Chondrocyte (in vitro differentiated cells): ENCODE measurements around the gene PDE9A. TPM values are rescaled to one million over a fixed set of nuclear protein-coding genes. Genes with fewer than 3 reads are reported as not detected.
"Not testable (repeated sequence)": the region's sequence is repeated elsewhere in the genome, so short reads cannot be mapped to it uniquely, and the experiment has no call there.

Source experiments
- DNase-seq: peaks from one replicate; pipeline ENCODE4 v3.0.0; 2021; ENCODE audit warnings: mixed read lengths, low spot score
- H3K27ac Mint-ChIP-seq: one replicate; pipeline ENCODE4 v1.8.0; 2021; ENCODE audit warnings: mild to moderate bottlenecking, moderate library complexity, mixed read lengths; ENCODE audit not compliant: unreplicated experiment
- H3K27me3 Mint-ChIP-seq: 2 replicates; pipeline ENCODE4 v1.8.0; 2021; ENCODE audit warnings: low read depth, mixed read lengths
- H3K36me3 Mint-ChIP-seq: 2 replicates; pipeline ENCODE4 v1.8.0; 2021; ENCODE audit warnings: low read depth, mixed read lengths
- H3K4me1 Mint-ChIP-seq: 2 replicates; pipeline ENCODE4 v1.8.0; 2021; ENCODE audit warnings: low read depth, mild to moderate bottlenecking, mixed read lengths
- H3K4me3 Mint-ChIP-seq: one replicate; pipeline ENCODE4 v1.8.0; 2021; ENCODE audit warnings: mild to moderate bottlenecking, moderate library complexity, mixed read lengths; ENCODE audit not compliant: unreplicated experiment
- H3K9me3 Mint-ChIP-seq: 2 replicates; pipeline ENCODE4 v1.8.0; 2021; ENCODE audit warnings: low read depth, mixed read lengths
- total RNA-seq: library from RNA; stranded (reverse); gene quantifications from 3 replicates; pipeline ENCODE4 v1.2.1, GENCODE V29; 2021
- TF ChIP-seq, protein P1 (sequence below): fragments of 200-600 bp; sonication (generic); IDR thresholded peaks from 2 replicates; pipeline ENCODE4 v1.5.0; 2021; ENCODE audit warnings: antibody characterized with exemption, mild to moderate bottlenecking, moderate library complexity

PDE9A gene
- total RNA-seq, 1 donor from 2014 or later = 0.60 TPM

DNA sequence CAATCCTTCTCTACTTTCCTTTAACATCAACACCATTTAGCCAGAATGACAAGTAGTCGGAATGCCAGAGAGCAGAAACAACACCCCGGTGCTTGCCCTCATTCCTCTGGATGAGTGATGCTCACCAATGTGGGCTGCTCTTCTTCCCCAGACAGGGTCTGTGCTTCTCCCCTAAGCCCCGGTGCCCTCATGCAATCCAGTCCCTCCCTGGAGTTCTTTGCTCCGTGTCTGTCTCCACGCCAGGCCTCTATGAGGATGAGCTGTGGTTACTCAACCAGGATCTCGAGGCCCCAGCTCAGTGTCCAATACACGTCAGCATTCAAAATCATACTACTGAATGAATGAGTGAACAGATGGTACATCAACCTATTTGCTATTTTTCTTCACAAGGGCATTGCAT is 29.7 kb upstream of the PDE9A start:
- TF ChIP-seq, protein P1, sequence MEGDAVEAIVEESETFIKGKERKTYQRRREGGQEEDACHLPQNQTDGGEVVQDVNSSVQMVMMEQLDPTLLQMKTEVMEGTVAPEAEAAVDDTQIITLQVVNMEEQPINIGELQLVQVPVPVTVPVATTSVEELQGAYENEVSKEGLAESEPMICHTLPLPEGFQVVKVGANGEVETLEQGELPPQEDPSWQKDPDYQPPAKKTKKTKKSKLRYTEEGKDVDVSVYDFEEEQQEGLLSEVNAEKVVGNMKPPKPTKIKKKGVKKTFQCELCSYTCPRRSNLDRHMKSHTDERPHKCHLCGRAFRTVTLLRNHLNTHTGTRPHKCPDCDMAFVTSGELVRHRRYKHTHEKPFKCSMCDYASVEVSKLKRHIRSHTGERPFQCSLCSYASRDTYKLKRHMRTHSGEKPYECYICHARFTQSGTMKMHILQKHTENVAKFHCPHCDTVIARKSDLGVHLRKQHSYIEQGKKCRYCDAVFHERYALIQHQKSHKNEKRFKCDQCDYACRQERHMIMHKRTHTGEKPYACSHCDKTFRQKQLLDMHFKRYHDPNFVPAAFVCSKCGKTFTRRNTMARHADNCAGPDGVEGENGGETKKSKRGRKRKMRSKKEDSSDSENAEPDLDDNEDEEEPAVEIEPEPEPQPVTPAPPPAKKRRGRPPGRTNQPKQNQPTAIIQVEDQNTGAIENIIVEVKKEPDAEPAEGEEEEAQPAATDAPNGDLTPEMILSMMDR = no peak

DNA sequence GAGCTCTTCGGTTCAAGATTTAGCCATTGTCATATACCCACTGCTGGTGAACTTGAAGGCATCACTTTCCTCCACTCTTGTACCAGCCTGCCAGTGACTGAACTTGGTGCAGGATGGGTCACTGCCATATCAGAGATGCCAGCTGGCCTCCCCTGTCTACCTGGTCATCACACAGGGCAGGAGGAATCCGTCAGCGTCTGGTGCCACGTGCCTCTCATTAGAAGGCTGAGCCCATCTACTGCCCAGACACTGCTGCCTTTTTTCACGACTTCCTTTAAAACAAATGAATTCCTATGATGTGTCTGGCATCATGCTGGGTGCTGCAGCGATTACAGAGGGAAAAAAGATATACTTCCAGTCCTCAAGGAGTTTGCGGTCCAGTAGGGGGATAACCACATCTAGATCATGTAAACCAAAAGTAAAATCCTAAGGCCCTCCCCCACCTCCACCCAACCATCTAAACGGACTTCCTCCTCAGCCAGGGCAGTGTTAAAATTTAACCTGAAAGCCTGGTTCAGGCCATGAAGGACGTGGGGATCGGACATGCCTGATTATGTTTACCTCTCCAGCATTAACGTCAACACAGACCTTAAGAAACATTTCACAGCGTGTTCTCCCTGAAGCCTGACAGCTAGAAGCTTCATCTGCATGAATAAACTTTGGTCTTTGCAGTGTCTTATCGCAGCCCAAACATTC is 29.2 kb upstream of the PDE9A start:
- TF ChIP-seq, protein P1 = no peak
- Mint-ChIP-seq H3K27ac (no peak overlapping the region), H3K9me3 (no peaks in the 10 kb centered on the region), H3K36me3 (no peaks in the 10 kb centered on the region), H3K4me3 (no peak overlapping the region), H3K27me3 (peaks cover 68% of the 10 kb centered on the region), H3K4me1 (no peaks in the 10 kb centered on the region)
- DNase-seq = no peak

More for the DNA sequence above, 29.7 kb upstream of the PDE9A start:
- Mint-ChIP-seq H3K36me3 (no peaks in the 10 kb centered on the region), H3K4me1 (no peaks in the 10 kb centered on the region), H3K4me3 (no peak overlapping the region), H3K27ac (no peak overlapping the region), H3K9me3 (no peaks in the 10 kb centered on the region), H3K27me3 (peaks cover 74% of the 10 kb centered on the region)
- no peak for DNase-seq

DNA sequence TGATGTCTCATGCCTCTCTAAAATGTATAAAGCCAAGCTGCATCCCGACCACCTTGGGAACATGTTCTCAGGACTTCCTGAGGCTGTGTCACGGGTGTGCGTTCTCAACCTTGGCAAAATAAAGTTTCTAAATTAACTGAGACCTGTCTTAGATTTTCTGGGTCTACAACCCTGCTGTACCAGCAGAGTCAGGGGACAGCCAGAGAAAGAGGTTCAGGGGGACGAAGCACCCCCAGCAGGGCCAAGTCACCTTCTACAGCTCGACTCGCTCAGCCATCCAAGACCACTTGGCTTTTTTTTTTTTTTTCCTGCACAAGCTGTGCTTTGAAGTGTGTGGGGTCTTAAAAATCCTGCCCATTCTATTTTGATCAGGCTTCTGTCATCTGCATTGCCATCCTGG is 28.5 kb upstream of the PDE9A start:
- H3K27me3 Mint-ChIP-seq = peaks cover 62% of the 10 kb centered on the region
- no peaks in the 10 kb centered on the region for H3K9me3 Mint-ChIP-seq
- TF ChIP-seq, protein P1 = no peak
- H3K27ac Mint-ChIP-seq = no peak overlapping the region
- no peak overlapping the region for H3K4me3 Mint-ChIP-seq
- H3K36me3 Mint-ChIP-seq = no peaks in the 10 kb centered on the region
- DNase-seq = no peak
- no peaks in the 10 kb centered on the region for H3K4me1 Mint-ChIP-seq

DNA sequence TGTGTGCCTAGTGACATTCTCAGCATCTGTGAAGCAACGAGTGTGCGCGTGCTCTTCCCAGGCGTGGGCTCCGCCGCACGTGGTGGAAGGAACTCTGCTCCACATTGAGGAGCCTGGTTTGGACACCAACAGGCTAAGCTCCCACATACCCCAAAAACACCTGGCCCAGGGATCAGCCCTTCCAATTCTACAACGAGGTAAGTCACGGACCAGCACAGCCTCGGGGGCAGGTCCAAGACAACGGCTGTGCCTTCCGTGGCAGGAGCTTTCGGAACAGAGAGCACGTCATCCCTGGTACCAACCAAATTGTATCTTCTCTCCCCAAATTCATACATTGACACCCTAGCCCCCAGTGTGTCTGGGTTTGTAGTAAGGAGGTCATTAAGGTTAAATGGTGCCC is 27.2 kb upstream of the PDE9A start:
- Mint-ChIP-seq H3K9me3 (no peaks in the 10 kb centered on the region), H3K27ac (no peak overlapping the region), H3K27me3 (peaks cover 54% of the 10 kb centered on the region), H3K36me3 (no peaks in the 10 kb centered on the region), H3K4me1 (no peaks in the 10 kb centered on the region), H3K4me3 (no peak overlapping the region)
- TF ChIP-seq, protein P1 = no peak
- no peak for DNase-seq

DNA sequence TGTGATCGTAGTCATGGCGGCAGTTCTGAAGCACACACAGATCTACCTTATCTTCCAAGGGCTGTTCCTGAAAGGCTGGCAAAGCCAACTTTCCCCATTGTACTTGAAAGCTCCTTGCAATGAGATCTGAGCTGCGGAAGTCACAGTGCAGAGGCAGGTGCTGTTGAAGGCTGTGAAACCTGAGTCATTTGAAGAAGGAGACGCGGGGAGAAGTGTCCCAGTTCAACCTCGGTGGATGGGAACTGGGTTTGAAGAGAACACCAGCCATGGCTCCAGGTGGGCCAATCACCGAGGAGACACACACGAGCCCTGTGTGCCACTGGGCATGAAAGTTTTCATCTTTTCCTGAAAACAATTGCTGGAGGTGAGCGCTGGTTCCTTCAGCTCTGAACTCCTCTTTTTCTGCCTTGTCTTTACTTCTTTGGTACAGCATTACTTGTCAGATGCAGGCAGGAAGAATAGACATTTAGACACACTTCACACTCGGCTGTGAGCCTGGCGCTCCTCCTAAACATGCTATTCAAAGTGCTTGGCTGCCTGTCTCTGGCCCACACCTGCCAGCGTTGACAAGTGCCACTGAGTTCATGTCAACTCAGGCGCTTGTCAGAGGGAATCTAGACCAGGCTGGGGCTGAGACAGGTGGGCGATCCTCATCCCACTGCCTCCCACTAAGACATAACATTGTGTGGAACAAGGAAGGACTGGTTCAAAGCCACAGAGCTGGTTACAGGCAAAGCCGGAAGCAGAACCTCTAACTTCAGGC is 25.7 kb upstream of the PDE9A start:
- no peak overlapping the region for H3K27ac Mint-ChIP-seq
- DNase-seq = no peak
- no peak overlapping the region for H3K4me3 Mint-ChIP-seq
- TF ChIP-seq, protein P1 = no peak
- H3K4me1 Mint-ChIP-seq = no peaks in the 10 kb centered on the region
- H3K27me3 Mint-ChIP-seq = peaks cover 42% of the 10 kb centered on the region
- no peaks in the 10 kb centered on the region for H3K9me3 Mint-ChIP-seq
- H3K36me3 Mint-ChIP-seq = no peaks in the 10 kb centered on the region

DNA sequence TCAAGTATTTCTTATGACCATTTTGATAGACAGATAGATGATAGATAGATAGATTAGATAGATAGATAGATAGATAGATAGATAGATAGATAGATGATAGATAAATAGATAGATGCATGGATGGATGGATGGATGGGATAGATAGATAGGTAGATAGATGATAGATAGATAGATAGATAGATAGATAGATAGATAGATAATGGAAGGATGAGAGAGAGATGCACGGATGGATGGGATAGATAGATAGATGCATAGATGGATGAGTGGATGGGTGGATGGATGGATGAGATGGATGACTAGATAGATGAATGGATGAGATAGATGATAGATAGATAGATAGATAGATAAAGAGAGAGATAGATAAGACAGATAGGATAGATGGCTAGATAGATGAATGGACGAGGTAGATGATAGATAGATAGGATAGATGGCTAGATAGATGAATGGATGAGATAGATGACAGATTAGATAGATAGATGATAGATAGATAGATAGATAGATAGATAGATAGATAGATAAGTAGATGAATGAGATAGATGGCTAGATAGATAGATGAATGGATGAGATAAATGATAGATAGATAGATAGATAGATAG is 24.9 kb upstream of the PDE9A start:
- H3K27me3 Mint-ChIP-seq = peaks cover 37% of the 10 kb centered on the region
- not testable (repeated sequence) for H3K4me3 Mint-ChIP-seq, H3K9me3 Mint-ChIP-seq, H3K27ac Mint-ChIP-seq, DNase-seq, H3K36me3 Mint-ChIP-seq, H3K4me1 Mint-ChIP-seq
